ENCODE results near the gene GDF10.

The GDF10 gene

DNA sequence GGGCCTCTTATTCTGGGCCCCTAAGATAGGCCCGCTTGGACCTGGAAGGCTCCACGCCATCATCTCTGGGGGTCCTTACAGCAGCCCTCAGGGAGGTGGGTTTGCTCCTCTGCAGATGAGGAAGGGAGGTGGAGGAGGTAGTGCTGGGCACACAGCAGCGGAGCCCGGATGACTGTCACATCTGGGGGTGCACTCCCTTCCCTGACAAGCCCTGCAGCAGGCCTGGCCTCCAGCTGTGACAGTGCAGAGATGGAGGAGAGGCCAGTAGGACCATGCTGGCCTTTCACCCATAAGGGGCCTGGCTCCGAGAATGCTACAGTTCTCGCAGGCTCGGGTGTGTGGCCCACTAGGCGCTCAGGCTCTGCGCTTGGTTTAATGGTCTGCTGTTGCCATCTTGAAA is 31.5 kb downstream of the GDF10 start:
- in situ Hi-C loops (cut with HindIII; ENCODE audit: low sequenced_read_pairs): no loop called here
- H3K4me3 ChIP-seq (ENCODE audit: low read depth, low read length): no peak overlapping the region
- TF ChIP-seq, protein P1, sequence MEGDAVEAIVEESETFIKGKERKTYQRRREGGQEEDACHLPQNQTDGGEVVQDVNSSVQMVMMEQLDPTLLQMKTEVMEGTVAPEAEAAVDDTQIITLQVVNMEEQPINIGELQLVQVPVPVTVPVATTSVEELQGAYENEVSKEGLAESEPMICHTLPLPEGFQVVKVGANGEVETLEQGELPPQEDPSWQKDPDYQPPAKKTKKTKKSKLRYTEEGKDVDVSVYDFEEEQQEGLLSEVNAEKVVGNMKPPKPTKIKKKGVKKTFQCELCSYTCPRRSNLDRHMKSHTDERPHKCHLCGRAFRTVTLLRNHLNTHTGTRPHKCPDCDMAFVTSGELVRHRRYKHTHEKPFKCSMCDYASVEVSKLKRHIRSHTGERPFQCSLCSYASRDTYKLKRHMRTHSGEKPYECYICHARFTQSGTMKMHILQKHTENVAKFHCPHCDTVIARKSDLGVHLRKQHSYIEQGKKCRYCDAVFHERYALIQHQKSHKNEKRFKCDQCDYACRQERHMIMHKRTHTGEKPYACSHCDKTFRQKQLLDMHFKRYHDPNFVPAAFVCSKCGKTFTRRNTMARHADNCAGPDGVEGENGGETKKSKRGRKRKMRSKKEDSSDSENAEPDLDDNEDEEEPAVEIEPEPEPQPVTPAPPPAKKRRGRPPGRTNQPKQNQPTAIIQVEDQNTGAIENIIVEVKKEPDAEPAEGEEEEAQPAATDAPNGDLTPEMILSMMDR (IDR thresholded peaks at IDR 0.05; ENCODE audit: low read depth, low read length, missing control alignments): no peak
- no peak for DNase-seq (ENCODE audit: low read depth)

GRCh38 chr10:47331954-47332353 is 32.0 kb downstream of the GDF10 start:
- TF ChIP-seq, protein P1 (IDR thresholded peaks at IDR 0.05; ENCODE audit: low read depth, low read length, missing control alignments): no peak
- in situ Hi-C loops (cut with HindIII; ENCODE audit: low sequenced_read_pairs): no loop called here
- DNase-seq (ENCODE audit: low read depth): no peak
- H3K4me3 ChIP-seq (ENCODE audit: low read depth, low read length): no peak overlapping the region

DNA sequence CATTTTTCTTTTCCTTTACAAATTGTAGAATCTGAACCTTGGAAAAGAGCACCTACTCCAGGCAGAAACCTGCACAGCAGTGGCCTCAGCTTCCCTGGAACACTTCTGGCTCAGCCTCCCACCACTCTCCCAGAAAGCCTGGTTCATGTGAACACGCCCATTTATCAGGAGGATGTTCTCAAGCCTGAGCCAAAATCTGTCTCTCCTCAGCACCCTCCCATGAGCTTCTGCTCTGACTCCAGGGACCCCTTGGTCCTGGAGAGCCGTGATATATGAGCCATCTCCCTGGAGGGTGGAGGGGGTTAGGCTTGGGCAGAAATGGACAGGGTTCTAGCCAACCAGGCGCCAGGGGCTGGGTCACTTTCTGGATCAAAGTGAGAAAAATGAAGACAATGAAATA is 32.4 kb downstream of the GDF10 start:
- TF ChIP-seq, protein P1 (IDR thresholded peaks at IDR 0.05; ENCODE audit: low read depth, low read length, missing control alignments): no peak
- in situ Hi-C loops (cut with HindIII; ENCODE audit: low sequenced_read_pairs): no loop called here
- DNase-seq (ENCODE audit: low read depth): no peak
- H3K4me3 ChIP-seq (ENCODE audit: low read depth, low read length): no peak overlapping the region

DNA sequence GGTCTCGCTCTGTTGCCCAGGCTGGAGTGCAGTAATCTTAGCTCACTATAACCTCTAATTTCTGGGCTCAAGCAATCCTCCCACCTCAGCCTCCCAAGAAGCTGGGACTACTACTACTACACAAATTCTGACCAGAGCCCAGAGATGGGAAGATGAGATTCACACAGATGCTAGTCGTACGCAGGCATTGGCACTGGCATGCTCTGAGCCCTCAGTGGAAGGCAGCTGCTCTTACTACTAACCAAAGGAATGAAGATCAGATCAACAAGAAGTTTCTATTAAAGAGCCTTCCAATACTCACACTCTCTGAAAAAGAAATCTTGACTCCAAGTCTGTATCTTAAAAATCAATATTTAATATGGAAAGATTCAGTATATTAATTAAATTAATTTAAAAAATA is 32.9 kb downstream of the GDF10 start:
- in situ Hi-C loops (cut with HindIII; ENCODE audit: low sequenced_read_pairs): no loop called here
- TF ChIP-seq, protein P1 (IDR thresholded peaks at IDR 0.05; ENCODE audit: low read depth, low read length, missing control alignments): no peak
- DNase-seq (ENCODE audit: low read depth): no peak
- no peak overlapping the region for H3K4me3 ChIP-seq (ENCODE audit: low read depth, low read length)

GRCh38 chr10:47333532-47333931 is 33.5 kb downstream of the GDF10 start:
- TF ChIP-seq, protein P1 (IDR thresholded peaks at IDR 0.05; ENCODE audit: low read depth, low read length, missing control alignments): no peak
- in situ Hi-C loops (cut with HindIII; ENCODE audit: low sequenced_read_pairs): no loop called here
- no peak for DNase-seq (ENCODE audit: low read depth)
- no peak overlapping the region for H3K4me3 ChIP-seq (ENCODE audit: low read depth, low read length)

DNA sequence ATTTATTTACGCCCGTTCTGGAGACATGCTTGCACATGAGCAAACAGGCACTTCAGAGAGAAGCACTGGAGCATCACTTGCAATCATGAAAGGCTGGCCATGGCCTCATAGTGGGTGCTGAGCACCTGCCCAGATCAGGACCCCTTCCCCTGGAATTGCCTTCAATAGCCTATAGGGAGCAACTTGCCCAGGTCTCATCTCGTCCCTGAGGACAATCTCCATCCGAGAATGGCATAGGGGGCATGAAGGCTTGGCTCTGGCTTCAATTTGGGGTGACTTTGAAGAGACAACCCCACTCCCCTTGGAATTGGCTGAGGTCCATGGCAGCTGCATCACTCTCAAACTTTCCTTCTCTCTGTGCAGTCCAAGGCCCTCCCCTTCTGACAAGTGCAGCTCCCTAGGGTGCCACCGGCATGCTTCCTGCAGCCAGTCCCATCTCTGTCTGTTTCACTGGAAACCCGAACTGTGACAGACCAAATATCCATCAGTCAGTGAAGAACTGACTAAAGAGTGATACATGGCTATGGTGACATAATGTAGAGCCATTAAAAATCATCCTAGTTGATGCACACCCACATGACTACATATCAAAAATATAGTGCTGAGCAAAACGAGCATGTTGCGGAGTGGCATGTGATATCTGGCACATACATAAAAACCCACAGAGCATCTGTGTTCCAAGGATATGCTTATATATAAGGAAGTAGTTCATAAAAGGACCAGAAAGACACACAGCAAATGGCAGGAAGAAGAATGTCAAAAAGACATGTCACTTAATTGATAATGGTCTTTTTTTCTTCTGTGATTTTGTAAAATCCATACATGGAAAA is 34.7 kb downstream of the GDF10 start:
- in situ Hi-C loops (cut with HindIII; ENCODE audit: low sequenced_read_pairs): no loop called here
- H3K4me3 ChIP-seq (ENCODE audit: low read depth, low read length): no peak overlapping the region

More for the DNA sequence above, 34.7 kb downstream of the GDF10 start:
- TF ChIP-seq, protein P1 (IDR thresholded peaks at IDR 0.05; ENCODE audit: low read depth, low read length, missing control alignments): no peak
- DNase-seq (ENCODE audit: low read depth): no peak
